ENCODE results near the gene RTF1.
"Not testable (repeated sequence)": the region's sequence is repeated elsewhere in the genome, so short reads cannot be mapped to it uniquely, and the experiment has no call there.

RTF1 gene

DNA sequence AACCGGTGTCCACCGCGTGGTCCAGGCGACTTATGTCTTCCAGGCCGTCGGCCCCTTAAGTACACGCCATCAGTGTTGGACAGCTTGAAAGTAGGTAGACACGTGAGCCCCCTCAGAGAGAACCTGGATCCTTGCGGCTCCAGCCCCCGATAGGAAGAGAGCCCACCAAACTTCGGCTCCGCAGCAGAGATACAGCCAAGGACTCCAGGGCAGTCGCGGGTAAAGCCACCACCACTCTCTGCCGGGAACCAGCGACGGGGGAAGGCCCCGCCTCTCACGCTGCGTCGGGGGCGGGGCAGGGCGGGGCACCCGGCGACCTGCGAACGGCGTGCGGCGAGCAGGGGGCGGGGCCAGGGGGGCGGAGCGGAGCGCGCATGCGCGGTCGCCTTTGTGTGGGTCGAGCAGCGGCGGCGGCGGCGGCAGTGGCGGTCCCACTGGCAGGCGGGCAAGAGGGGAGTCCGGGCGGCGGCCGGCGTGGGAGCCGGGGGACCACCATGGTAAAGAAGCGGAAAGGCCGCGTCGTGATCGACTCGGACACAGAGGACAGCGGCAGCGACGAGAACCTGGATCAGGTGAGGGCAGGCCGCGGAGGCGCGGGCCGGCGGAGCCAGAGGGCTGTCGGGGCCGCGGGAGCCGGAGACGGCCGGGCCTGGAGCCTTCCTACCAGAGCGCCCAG lies at the start of gene RTF1:
Gene RTF1 (plus strand): TSS at position 354 of the 676 bp plus-strand sequence. CDS start 21 bp downstream, at position 375.
- TF ChIP-seq, protein P1, sequence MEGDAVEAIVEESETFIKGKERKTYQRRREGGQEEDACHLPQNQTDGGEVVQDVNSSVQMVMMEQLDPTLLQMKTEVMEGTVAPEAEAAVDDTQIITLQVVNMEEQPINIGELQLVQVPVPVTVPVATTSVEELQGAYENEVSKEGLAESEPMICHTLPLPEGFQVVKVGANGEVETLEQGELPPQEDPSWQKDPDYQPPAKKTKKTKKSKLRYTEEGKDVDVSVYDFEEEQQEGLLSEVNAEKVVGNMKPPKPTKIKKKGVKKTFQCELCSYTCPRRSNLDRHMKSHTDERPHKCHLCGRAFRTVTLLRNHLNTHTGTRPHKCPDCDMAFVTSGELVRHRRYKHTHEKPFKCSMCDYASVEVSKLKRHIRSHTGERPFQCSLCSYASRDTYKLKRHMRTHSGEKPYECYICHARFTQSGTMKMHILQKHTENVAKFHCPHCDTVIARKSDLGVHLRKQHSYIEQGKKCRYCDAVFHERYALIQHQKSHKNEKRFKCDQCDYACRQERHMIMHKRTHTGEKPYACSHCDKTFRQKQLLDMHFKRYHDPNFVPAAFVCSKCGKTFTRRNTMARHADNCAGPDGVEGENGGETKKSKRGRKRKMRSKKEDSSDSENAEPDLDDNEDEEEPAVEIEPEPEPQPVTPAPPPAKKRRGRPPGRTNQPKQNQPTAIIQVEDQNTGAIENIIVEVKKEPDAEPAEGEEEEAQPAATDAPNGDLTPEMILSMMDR (IDR thresholded peaks at IDR 0.05; ENCODE audit: insufficient read depth, low read depth, low read length, missing control alignments), result no peak
- peak within 1 kb of the TSS; percentile 98 for H3K4me3 ChIP-seq (ENCODE audit: low read depth, low read length)
- DNase-seq (ENCODE audit: low read depth), result peak; percentile 96

DNA sequence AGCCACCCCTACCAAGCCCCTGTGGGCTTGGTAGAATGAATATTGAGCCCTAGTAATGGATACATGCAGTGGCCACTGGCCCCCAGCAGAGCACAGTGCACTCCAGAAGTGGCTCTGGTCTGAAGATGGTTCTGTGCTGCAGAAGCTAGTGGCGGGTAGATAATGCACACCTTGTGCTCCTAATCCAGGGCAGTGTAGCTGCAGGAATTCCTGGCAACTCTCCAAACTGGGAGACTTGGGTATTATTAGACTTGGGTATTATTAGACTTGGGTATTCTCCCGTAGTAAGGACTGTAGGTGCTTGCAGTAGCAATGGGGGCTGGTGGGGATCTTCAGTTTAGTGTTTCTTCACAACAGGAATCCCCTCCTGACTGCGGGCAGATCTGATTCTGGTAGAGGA lies 49.5 kb upstream of the RTF1 start:
- H3K4me3 ChIP-seq (ENCODE audit: low read depth, low read length), result no peak overlapping the region
- TF ChIP-seq, protein P1 (IDR thresholded peaks at IDR 0.05; ENCODE audit: insufficient read depth, low read depth, low read length, missing control alignments), result no peak
- no peak for DNase-seq (ENCODE audit: low read depth)

DNA sequence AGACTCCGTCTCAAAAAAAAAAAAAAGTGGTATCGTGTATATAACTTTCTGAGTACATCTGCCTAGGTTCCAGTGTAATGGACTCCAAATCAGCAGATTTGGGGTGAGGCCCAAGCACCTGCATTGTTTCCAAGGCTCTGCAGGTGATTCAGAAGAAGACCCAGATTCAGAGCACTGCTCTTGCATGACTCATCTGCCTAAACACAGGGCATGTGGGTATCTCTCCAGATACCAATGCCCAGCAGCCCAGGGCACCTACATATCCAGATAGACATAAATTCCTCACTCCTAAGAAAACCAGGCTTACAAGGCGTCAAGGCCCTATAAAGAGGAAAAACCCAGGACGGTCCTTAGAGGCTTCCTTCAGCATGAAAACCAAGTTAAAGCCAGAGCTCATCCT lies 38.9 kb upstream of the RTF1 start:
- no peak for DNase-seq (ENCODE audit: low read depth)
- H3K4me3 ChIP-seq (ENCODE audit: low read depth, low read length), result no peak overlapping the region
- TF ChIP-seq, protein P1 (IDR thresholded peaks at IDR 0.05; ENCODE audit: insufficient read depth, low read depth, low read length, missing control alignments), result no peak

DNA sequence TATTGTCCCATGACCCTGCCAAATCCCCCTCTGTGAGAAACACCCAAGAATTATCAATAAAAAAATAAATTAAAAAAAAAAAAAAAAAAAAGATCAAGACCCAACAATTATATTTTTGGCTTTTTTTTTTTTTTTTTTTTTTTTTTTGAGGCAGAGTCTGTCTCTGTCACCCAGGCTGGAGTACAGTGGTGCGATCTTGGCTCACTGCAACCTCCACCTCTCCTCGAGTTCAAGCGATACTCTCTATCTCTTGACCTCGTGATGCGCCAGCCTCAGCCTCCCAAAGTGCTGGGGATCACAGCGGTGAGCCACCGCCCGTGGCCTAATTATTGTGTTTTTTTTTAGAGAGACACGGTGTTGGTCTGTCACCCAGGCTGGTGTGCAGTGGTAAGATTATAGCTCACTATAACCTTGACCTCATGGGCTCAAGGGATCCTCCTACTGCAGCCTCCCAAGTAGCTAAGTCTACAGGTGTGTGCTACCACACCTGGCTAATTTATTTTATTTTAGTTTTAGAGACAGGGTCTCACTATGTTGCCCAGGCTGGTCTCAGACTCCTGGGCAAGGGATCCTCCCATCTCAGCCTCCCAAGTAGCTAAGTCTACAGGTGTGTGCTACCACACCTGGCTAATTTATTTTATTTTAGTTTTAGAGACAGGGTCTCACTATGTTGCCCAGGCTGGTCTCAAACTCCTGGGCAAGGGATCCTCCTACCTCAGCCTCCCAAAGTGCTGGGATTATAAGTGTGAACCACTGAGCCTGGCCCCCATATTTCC lies 32.7 kb upstream of the RTF1 start:
- not testable (repeated sequence) for H3K4me3 ChIP-seq (ENCODE audit: low read depth, low read length); DNase-seq (ENCODE audit: low read depth)

DNA sequence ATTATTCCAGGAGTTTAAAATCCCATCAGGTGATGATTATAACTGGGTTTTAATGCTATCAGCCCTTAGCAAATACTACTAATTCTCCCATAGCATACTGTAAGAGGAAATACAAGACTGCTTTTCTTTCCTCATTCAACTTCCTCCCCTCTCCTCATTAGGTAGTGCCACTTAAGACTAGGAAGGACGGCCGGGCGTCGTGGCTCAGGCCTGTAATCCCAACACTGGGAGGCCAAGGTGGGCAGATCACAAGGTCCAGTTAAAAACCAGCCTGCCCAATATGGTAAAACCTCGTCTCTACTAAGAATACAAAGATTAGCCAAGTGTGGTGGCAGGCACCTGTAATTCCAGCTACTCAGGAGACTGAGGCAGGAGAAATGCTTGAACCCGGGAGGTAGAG lies 29.2 kb upstream of the RTF1 start:
- TF ChIP-seq, protein P1 (IDR thresholded peaks at IDR 0.05; ENCODE audit: insufficient read depth, low read depth, low read length, missing control alignments), result no peak
- DNase-seq (ENCODE audit: low read depth), result no peak
- H3K4me3 ChIP-seq (ENCODE audit: low read depth, low read length), result no peak overlapping the region

DNA sequence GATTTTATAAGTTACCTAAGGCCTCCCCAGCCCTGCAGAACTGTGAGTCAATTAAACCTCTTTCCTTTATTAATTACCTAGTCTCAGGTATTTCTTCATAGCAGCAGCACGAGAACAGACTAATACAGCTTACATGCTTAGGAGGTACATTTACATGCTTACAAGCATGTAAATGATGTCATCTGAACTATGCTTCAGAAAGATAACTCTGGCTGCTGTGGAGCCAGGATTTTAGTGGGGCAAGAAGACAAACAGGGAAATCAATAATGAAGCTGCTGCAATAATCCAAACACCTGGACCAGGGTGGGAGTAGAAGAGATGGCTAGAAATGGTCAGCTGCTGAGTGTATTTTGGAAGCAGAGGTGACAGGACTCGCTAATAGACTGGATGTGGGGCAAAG lies 24.2 kb upstream of the RTF1 start:
- TF ChIP-seq, protein P1 (IDR thresholded peaks at IDR 0.05; ENCODE audit: insufficient read depth, low read depth, low read length, missing control alignments), result no peak
- no peak overlapping the region for H3K4me3 ChIP-seq (ENCODE audit: low read depth, low read length)
- no peak for DNase-seq (ENCODE audit: low read depth)

DNA sequence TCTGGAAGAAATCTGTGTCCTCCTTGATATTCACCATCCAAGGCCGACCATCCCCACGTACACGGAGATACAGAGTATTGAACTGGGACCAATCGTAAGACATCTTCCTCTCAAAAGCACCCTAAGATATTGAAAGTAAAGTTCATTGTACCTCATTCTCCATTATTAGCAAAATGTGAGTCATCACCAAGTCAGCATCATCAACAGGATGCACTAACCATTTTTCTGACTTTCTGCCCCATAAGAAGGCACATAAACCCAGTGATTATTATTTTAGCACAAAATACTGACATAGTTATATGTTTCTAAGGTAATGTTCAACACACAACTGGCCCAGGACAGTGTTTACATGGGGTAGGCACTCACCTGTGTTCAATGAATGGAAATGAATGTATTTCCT lies 22.0 kb upstream of the RTF1 start:
- TF ChIP-seq, protein P1 (IDR thresholded peaks at IDR 0.05; ENCODE audit: insufficient read depth, low read depth, low read length, missing control alignments), result no peak
- H3K4me3 ChIP-seq (ENCODE audit: low read depth, low read length), result no peak overlapping the region
- no peak for DNase-seq (ENCODE audit: low read depth)

Measured in GM12865 (cell line).